HCT116 (cell line): ENCODE results near the gene GABBR2. TPM values are rescaled to one million over a fixed set of nuclear protein-coding genes. Genes with fewer than 3 reads are reported as not detected.

ENCODE experiments used
- ATAC-seq: fragments of 200-7000 bp; cut with Tn5 transposase; 2 replicates; pipeline ENCODE4 v1.9.1; 2020; ENCODE audit warnings: mild to moderate bottlenecking, moderate library complexity
- BruUV-seq: library from RNA; stranded (reverse); fragments of 400-500 nt; replicated peaks from 2 replicates; lab custom pipeline; 2021; lab: Mats Ljungman, UMichigan
- CTCF ChIA-PET: fragments of 300-600 bp; sonication (Branson Sonifier 250); formaldehyde crosslinking; loops from one replicate; lab custom pipeline; 2021; ENCODE audit warnings: antibody characterized with exemption; lab: Charles Lee
- POLR2A ChIA-PET: fragments of 300-600, 350-600 bp; sonication (Branson Sonifier 250); formaldehyde crosslinking; loops from one replicate; lab custom pipeline; 2021; ENCODE audit warnings: antibody characterized with exemption; lab: Charles Lee
- RAD21 ChIA-PET, 2 experiments: fragments of 300-600 bp; sonication (Branson Sonifier 250); formaldehyde crosslinking; loops; one replicate each; lab custom pipeline; 2023; ENCODE audit warnings: low total read pairs in 2 of 2; ENCODE audit not compliant: uncharacterized antibody in 2 of 2, unreplicated experiment in 2 of 2, low non-redundant PET in 1 of 2; lab: Charles Lee
- DNase-seq: peaks from one replicate; pipeline ENCODE4 v3.0.0-alpha.2; 2010; ENCODE audit warnings: low read depth, low spot score
- H2AFZ ChIP-seq: fragments of 200-600 bp; shearing (Covaris generic), sonication (generic); 2 replicates; pipeline ENCODE4 v1.6.1; 2017; ENCODE audit warnings: low read depth, mixed run types, mixed read lengths, antibody characterized with exemption, low read length; ENCODE audit not compliant: poor library complexity, severe bottlenecking
- H3K27ac ChIP-seq: 2 replicates; pipeline ENCODE4 v1.5.1; 2012; ENCODE audit warnings: low read depth, low read length
- H3K27me3 ChIP-seq: fragments of 200-600 bp; sonication (generic); 2 replicates; pipeline ENCODE4 v1.6.1; 2016; ENCODE audit warnings: mixed run types, low read length, mixed read lengths; ENCODE audit not compliant: insufficient read depth
- H3K36me3 ChIP-seq, 2 experiments: fragments of 200-500 bp in 1 of 2; fragments of 200-600 bp in 1 of 2; sonication (Bioruptor generic) in 1 of 2; sonication (generic) in 1 of 2; 2 replicates each; pipeline versions ENCODE4 v1.5.1 to v1.6.1; 2014 to 2016; ENCODE audit warnings: low read length in 2 of 2, inconsistent platforms in 1 of 2, mixed read lengths in 1 of 2, mixed run types in 1 of 2; ENCODE audit not compliant: insufficient read depth in 2 of 2, control insufficient read depth in 1 of 2
- H3K4me1 ChIP-seq, 2 experiments: fragments of 200-600 bp in 1 of 2; sonication (generic) in 1 of 2; 2 replicates each; pipeline versions ENCODE4 v1.5.1 to v1.6.1; 2012 to 2017; ENCODE audit warnings: low read length in 2 of 2, inconsistent platforms in 1 of 2, mild to moderate bottlenecking in 1 of 2, mixed read lengths in 1 of 2, mixed run types in 1 of 2, moderate library complexity in 1 of 2; ENCODE audit not compliant: insufficient read depth in 2 of 2, control insufficient read depth in 1 of 2
- H3K4me2 ChIP-seq: fragments of 200-600 bp; sonication (generic); 2 replicates; pipeline ENCODE4 v1.6.1; 2017; ENCODE audit warnings: mixed run types, low read length, mixed read lengths
- H3K4me3 ChIP-seq, 2 experiments: fragments of 200-600 bp in 1 of 2; sonication (generic) in 1 of 2; replicated peaks in 1 of 2; 2 replicates each; pipeline ENCODE4 v1.5.1; 2011 to 2016; ENCODE audit warnings: low read length in 2 of 2, control low read depth in 1 of 2, low read depth in 1 of 2, mild to moderate bottlenecking in 1 of 2, mixed read lengths in 1 of 2, mixed run types in 1 of 2
- H3K79me2 ChIP-seq: fragments of 200-600 bp; sonication (generic); 2 replicates; pipeline ENCODE4 v1.6.1; 2017; ENCODE audit warnings: mild to moderate bottlenecking, mixed run types, low read length, moderate library complexity, mixed read lengths; ENCODE audit not compliant: insufficient read depth
- H3K9ac ChIP-seq: fragments of 200-600 bp; sonication (generic); 2 replicates; pipeline ENCODE4 v1.6.1; 2016; ENCODE audit warnings: low read length, mixed read lengths
- H3K9me2 ChIP-seq: fragments of 200-600 bp; sonication (generic), shearing (Covaris generic); 2 replicates; pipeline ENCODE4 v1.6.1; 2017; ENCODE audit warnings: mixed run types, mild to moderate bottlenecking, moderate library complexity; ENCODE audit not compliant: insufficient read depth
- H3K9me3 ChIP-seq, 2 experiments: fragments of 200-500 bp in 1 of 2; fragments of 200-600 bp in 1 of 2; sonication (Bioruptor generic) in 1 of 2; sonication (generic) in 1 of 2; 2 replicates each; pipeline ENCODE4 v1.6.1; 2014 to 2017; ENCODE audit warnings: low read length in 2 of 2, mixed read lengths in 2 of 2, inconsistent platforms in 1 of 2, low read depth in 1 of 2, mild to moderate bottlenecking in 1 of 2, mixed run types in 1 of 2, moderate library complexity in 1 of 2; ENCODE audit not compliant: control insufficient read depth in 1 of 2, insufficient read depth in 1 of 2
- H4K20me1 ChIP-seq: fragments of 200-600 bp; sonication (generic), shearing (Covaris generic); 2 replicates; pipeline ENCODE4 v1.6.1; 2017; ENCODE audit warnings: mixed run types, mild to moderate bottlenecking, moderate library complexity; ENCODE audit not compliant: insufficient read depth
- EZH2 ChIP-seq: fragments of 200-600 bp; sonication (generic); IDR thresholded peaks from 2 replicates; pipeline ENCODE4 v1.6.1; 2017; ENCODE audit warnings: antibody characterized with exemption, mixed run types
- FOSL1 ChIP-seq: IDR thresholded peaks from 2 replicates; pipeline ENCODE4 v1.6.1; 2012; ENCODE audit warnings: low read depth
- JUND ChIP-seq: IDR thresholded peaks from 2 replicates; pipeline ENCODE4 v1.6.1; 2012
- MAX ChIP-seq: IDR thresholded peaks from 2 replicates; pipeline ENCODE4 v1.6.1; 2012
- POLR2AphosphoS5 ChIP-seq: IDR thresholded peaks from 2 replicates; pipeline ENCODE4 v1.6.1; 2011; ENCODE audit warnings: mild to moderate bottlenecking, low read depth, low read length, moderate library complexity
- RAD21 ChIP-seq: IDR thresholded peaks from 2 replicates; pipeline ENCODE4 v1.6.1; 2012; ENCODE audit warnings: low read depth, mild to moderate bottlenecking
- REST ChIP-seq: IDR thresholded peaks from 2 replicates; pipeline ENCODE4 v1.6.1; 2012; ENCODE audit warnings: low read depth
- SIN3A ChIP-seq: IDR thresholded peaks from 2 replicates; pipeline ENCODE4 v1.6.1; 2012; ENCODE audit warnings: low read depth
- ZFX ChIP-seq: fragments of 450-650 bp; IDR thresholded peaks from 2 replicates; pipeline ENCODE4 v1.6.1; 2017
- intact Hi-C: fragments of 100-400 bp; cut with micrococcal nuclease; formaldehyde crosslinking; loops from 2 replicates; pipeline ENCODE4 v1.10.0; 2022
- total RNA-seq: library from RNA; stranded (reverse); gene quantifications from one replicate; pipeline ENCODE4 v1.2.1, GENCODE V29; 2021; ENCODE audit not compliant: unreplicated experiment
- TF ChIP-seq, protein P1 (sequence below): IDR thresholded peaks from 2 replicates; pipeline ENCODE4 v1.6.1; 2012

Gene GABBR2
- total RNA-seq, 1 experiment from 2014 or later: 0.15 TPM

DNA sequence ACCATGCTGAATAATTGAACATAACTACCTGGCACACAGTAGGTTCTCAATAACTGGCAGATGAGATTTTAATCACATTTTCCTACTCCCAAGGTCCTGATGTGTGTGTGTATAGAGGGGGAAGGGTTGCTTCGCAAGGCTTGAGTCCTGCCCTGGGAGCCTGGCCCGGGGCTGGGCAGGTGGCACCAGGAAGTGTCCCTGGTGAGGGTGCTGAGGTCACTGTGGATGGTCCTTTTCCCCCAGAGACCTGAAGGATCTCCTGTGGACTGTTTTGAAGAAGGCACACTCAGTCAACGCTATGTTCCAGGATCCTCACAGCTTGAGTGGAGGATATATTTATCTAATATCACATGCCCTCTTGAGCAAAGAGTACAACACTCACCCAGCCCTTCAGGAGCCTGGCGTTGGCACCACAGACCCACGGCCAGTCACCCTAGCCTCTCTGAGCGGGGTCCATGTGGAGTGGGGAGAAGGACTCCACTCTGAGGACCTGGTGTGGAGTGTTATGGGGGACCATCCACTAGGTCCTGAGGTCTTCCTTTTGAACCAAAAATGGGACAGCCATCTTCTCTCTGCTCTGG, 177.8 kb downstream of the GABBR2 start:
- no peaks in the 10 kb centered on the region for H3K36me3 ChIP-seq
- no peaks in the 10 kb centered on the region for H3K9me3 ChIP-seq
- ChIA-PET RAD21 (no interaction called here), POLR2A (no interaction called here), CTCF (no interaction called here)
- no peak overlapping the region for H3K27ac ChIP-seq
- no peaks in the 10 kb centered on the region for H4K20me1 ChIP-seq
- H3K9me2 ChIP-seq: no peaks in the 10 kb centered on the region
- BruUV-seq: no TSS peak
- no peak overlapping the region for H3K4me3 ChIP-seq
- intact Hi-C loops: no loop called here
- ATAC-seq: no peak
- no peak overlapping the region for H2AFZ ChIP-seq
- no peak overlapping the region for H3K9ac ChIP-seq
- no peak overlapping the region for H3K4me2 ChIP-seq
- no peaks in the 10 kb centered on the region for H3K4me1 ChIP-seq
- H3K79me2 ChIP-seq: no peaks in the 10 kb centered on the region
- no peak for TF ChIP-seq JUND
- TF ChIP-seq, protein P1, sequence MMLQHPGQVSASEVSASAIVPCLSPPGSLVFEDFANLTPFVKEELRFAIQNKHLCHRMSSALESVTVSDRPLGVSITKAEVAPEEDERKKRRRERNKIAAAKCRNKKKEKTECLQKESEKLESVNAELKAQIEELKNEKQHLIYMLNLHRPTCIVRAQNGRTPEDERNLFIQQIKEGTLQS: no peak
- TF ChIP-seq POLR2AphosphoS5: no peak
- TF ChIP-seq EZH2: no peak
- no peak for TF ChIP-seq ZFX
- no peak for TF ChIP-seq FOSL1
- no peak for TF ChIP-seq REST
- no peak for TF ChIP-seq MAX
- TF ChIP-seq SIN3A: no peak
- no peak for TF ChIP-seq RAD21
- TF ChIP-seq, all 23 proteins: peak for 0
- no peak for DNase-seq
- H3K27me3 ChIP-seq: no peaks in the 10 kb centered on the region
